HL-60/S4 treated with phorbol 12-myristate 13-acetate at 8.2 ng/mL for 4 days and 3 days (cell line): ENCODE results near the gene TRAF3.
"Not testable (repeated sequence)": the region's sequence is repeated elsewhere in the genome, so short reads cannot be mapped to it uniquely, and the experiment has no call there.

Experiments used
- in situ Hi-C: fragments of 300-500 bp; cut with MboI; formaldehyde crosslinking; loops from 2 replicates; pipeline ENCODE4 v1.15.0; 2022; ENCODE audit warnings: low sequenced_read_pairs

The TRAF3 gene

GRCh38 chr14:102888748-102889147 lies 111.5 kb downstream of the TRAF3 start:
- in situ Hi-C loops = no loop called here

- in situ Hi-C loops = no loop called here
Measured at GRCh38 chr14:102889615-102890014, 112.4 kb downstream of the TRAF3 start.

GRCh38 chr14:102891111-102891510 lies 113.9 kb downstream of the TRAF3 start:
- in situ Hi-C loops = no loop called here

GRCh38 chr14:102891556-102891955 lies 114.3 kb downstream of the TRAF3 start:
- in situ Hi-C loops = no loop called here

GRCh38 chr14:102892651-102893050 lies 115.4 kb downstream of the TRAF3 start:
- in situ Hi-C loops = no loop called here

- in situ Hi-C loops = no loop called here
Measured at GRCh38 chr14:102893452-102893851, 116.2 kb downstream of the TRAF3 start.

- in situ Hi-C loops = not testable (repeated sequence)
Measured at GRCh38 chr14:102896735-102897134, 119.5 kb downstream of the TRAF3 start.

GRCh38 chr14:102897299-102898027 lies 120.2 kb downstream of the TRAF3 start:
- in situ Hi-C loops = no loop called here

- in situ Hi-C loops = no loop called here
Measured at GRCh38 chr14:102898298-102898697, 121.0 kb downstream of the TRAF3 start.

- in situ Hi-C loops = no loop called here
Measured at GRCh38 chr14:102898776-102899515, 121.7 kb downstream of the TRAF3 start.

- in situ Hi-C loops = no loop called here
Measured at GRCh38 chr14:102899516-102899900, 122.3 kb downstream of the TRAF3 start.

GRCh38 chr14:102900631-102901571 lies 123.7 kb downstream of the TRAF3 start:
- in situ Hi-C loops = no loop called here

GRCh38 chr14:102901633-102902032 lies 124.4 kb downstream of the TRAF3 start:
- in situ Hi-C loops = no loop called here

- in situ Hi-C loops = no loop called here
Measured at GRCh38 chr14:102902086-102902485, 124.8 kb downstream of the TRAF3 start.

GRCh38 chr14:102902523-102903247 lies 125.4 kb downstream of the TRAF3 start:
- in situ Hi-C loops = no loop called here

- in situ Hi-C loops = no loop called here
Measured at GRCh38 chr14:102903248-102903888, 126.1 kb downstream of the TRAF3 start.

GRCh38 chr14:102903889-102904512 lies 126.8 kb downstream of the TRAF3 start:
- in situ Hi-C loops = no loop called here

- in situ Hi-C loops = no loop called here
Measured at GRCh38 chr14:102905116-102906108, 128.2 kb downstream of the TRAF3 start.
